ENCODE measurements around the gene AJM1. TPM values are rescaled to one million over a fixed set of nuclear protein-coding genes. Genes with fewer than 3 reads are reported as not detected.

AJM1 gene
- total RNA-seq, 6 donors from 2014 or later = 1.4 to 7.3 (median 3.0) TPM

DNA sequence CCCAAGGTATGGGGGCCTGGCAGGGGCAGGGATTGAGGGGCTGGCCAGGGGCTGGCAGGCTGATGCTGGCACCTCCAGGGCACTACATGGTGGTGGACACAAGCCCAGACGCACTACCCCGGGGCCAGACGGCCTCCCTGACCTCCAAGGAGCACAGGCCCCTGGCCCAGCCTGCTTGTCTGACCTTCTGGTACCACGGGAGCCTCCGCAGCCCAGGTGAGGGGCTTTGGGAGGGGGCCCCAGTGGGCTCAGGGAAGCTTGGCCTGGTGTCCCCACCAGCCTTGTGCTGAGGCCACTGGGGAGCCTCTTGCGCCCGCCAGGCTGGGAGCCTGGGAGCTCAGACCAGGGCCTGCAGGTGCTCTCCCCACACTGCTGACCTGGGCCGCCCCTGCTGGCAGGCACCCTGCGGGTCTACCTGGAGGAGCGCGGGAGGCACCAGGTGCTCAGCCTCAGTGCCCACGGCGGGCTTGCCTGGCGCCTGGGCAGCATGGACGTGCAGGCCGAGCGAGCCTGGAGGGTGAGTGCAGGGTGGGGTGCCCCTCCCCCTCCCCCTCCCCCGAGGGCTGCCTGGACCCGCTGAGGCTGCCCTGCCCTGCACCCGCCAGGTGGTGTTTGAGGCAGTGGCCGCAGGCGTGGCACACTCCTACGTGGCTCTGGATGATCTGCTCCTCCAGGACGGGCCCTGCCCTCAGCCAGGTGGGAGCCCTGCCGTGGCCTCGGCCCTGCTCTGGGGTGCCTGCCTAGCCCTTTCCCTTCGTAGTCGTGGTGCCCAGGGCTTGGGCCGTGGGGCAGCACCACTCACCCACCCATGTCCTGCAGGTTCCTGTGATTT, 15.5 kb downstream of the AJM1 start:
- H3K9me3 ChIP-seq = no peaks in the 10 kb centered on the region
- no peak for TF ChIP-seq POLR2A (IDR thresholded peaks at IDR 0.05)
- no peak for TF ChIP-seq POLR2AphosphoS5 (IDR thresholded peaks at IDR 0.05)
- no peak for TF ChIP-seq EP300 (IDR thresholded peaks at IDR 0.05)
- TF ChIP-seq, protein P1, sequence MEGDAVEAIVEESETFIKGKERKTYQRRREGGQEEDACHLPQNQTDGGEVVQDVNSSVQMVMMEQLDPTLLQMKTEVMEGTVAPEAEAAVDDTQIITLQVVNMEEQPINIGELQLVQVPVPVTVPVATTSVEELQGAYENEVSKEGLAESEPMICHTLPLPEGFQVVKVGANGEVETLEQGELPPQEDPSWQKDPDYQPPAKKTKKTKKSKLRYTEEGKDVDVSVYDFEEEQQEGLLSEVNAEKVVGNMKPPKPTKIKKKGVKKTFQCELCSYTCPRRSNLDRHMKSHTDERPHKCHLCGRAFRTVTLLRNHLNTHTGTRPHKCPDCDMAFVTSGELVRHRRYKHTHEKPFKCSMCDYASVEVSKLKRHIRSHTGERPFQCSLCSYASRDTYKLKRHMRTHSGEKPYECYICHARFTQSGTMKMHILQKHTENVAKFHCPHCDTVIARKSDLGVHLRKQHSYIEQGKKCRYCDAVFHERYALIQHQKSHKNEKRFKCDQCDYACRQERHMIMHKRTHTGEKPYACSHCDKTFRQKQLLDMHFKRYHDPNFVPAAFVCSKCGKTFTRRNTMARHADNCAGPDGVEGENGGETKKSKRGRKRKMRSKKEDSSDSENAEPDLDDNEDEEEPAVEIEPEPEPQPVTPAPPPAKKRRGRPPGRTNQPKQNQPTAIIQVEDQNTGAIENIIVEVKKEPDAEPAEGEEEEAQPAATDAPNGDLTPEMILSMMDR (IDR thresholded peaks at IDR 0.05) = no peak
- H3K4me1 ChIP-seq = peaks cover 0 to 19% (median 7%) of the 10 kb centered on the region in 4 donors
- no peak overlapping the region for H3K4me3 ChIP-seq
- H3K36me3 ChIP-seq = peaks cover 4 to 28% (median 23%) of the 10 kb centered on the region in 4 donors
- peak in 1 of 2 donors; percentile 5 for ATAC-seq (ENCODE audit: low FRiP score in 2 of 2)
- no peaks in the 10 kb centered on the region for H3K27me3 ChIP-seq
- no peak overlapping the region for H3K27ac ChIP-seq
- peak in 1 of 2 donors; percentile 77 for DNase-seq
- WGBS, 2 donors = 66 to 90% methylated on average over 7 to 8 of the region's 29 CpGs

DNA sequence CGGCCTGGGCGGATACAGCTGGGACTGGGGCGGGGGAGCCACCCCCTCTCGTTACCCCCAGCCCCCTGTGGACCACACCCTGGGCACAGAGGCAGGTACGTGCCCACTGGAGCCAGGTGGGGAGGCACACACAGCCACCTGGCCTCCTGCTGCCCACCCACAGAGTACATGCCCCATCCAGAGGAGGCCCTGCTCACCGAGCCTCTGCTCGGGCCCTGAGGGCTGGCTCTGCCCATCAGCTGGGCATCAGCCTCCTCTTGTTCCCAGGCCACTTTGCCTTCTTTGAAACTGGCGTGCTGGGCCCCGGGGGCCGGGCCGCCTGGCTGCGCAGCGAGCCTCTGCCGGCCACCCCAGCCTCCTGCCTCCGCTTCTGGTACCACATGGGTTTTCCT, 16.2 kb downstream of the AJM1 start:
- H3K4me3 ChIP-seq = no peak overlapping the region
- no peak overlapping the region for H3K27ac ChIP-seq
- ATAC-seq (ENCODE audit: low FRiP score in 2 of 2) (no peak), DNase-seq (peak in 1 of 2 donors; percentile 80)
- no peaks in the 10 kb centered on the region for H3K27me3 ChIP-seq
- 91 to 92% methylated on average over 13 to 15 of the region's 15 CpGs for whole genome bisulfite sequencing, 2 donors
- TF ChIP-seq POLR2AphosphoS5 (IDR thresholded peaks at IDR 0.05) (no peak), EP300 (IDR thresholded peaks at IDR 0.05) (no peak), POLR2A (IDR thresholded peaks at IDR 0.05) (no peak)
- TF ChIP-seq, protein P1 (IDR thresholded peaks at IDR 0.05) = no peak
- H3K4me1 ChIP-seq = peaks cover 0 to 19% (median 7%) of the 10 kb centered on the region in 4 donors
- H3K36me3 ChIP-seq = peaks cover 8 to 34% (median 29%) of the 10 kb centered on the region in 4 donors
- no peaks in the 10 kb centered on the region for H3K9me3 ChIP-seq

GRCh38 chr9:136858844-136859757, 16.8 kb downstream of the AJM1 start:
- peak overlapping the region in 1 of 4 donors; percentile 54 for H3K27ac ChIP-seq
- H3K4me3 ChIP-seq = no peak overlapping the region
- no peaks in the 10 kb centered on the region for H3K27me3 ChIP-seq
- TF ChIP-seq, protein P1 (IDR thresholded peaks at IDR 0.05) = no peak
- no peak for TF ChIP-seq EP300 (IDR thresholded peaks at IDR 0.05)
- no peak for TF ChIP-seq POLR2AphosphoS5 (IDR thresholded peaks at IDR 0.05)
- TF ChIP-seq POLR2A (IDR thresholded peaks at IDR 0.05) = no peak
- H3K36me3 ChIP-seq = peaks cover 11 to 39% (median 33%) of the 10 kb centered on the region in 4 donors
- 65 to 66% methylated on average over 11 to 13 of the region's 20 CpGs for WGBS, 2 donors
- H3K4me1 ChIP-seq = peaks cover 0 to 24% (median 7%) of the 10 kb centered on the region in 4 donors
- ATAC-seq (ENCODE audit: low FRiP score in 2 of 2) = peak; percentile 11 to 23
- no peaks in the 10 kb centered on the region for H3K9me3 ChIP-seq
- peak; percentile 60 to 90 for DNase-seq

GRCh38 chr9:136860529-136860928, 18.3 kb downstream of the AJM1 start:
- no peak overlapping the region for H3K27ac ChIP-seq
- peak in 1 of 2 donors; percentile 35 for DNase-seq

More at GRCh38 chr9:136860529-136860928, 18.3 kb downstream of the AJM1 start:
- no peaks in the 10 kb centered on the region for H3K27me3 ChIP-seq
- H3K9me3 ChIP-seq = no peaks in the 10 kb centered on the region
- TF ChIP-seq EP300 (IDR thresholded peaks at IDR 0.05) (no peak), POLR2AphosphoS5 (IDR thresholded peaks at IDR 0.05) (no peak), POLR2A (IDR thresholded peaks at IDR 0.05) (no peak)
- TF ChIP-seq, protein P1 (IDR thresholded peaks at IDR 0.05) = no peak
- H3K36me3 ChIP-seq = peaks cover 11 to 39% (median 33%) of the 10 kb centered on the region in 4 donors
- no peak overlapping the region for H3K4me3 ChIP-seq
- WGBS, 2 donors = 86 to 89% methylated on average over 7 to 9 of the region's 9 CpGs
- no peak for ATAC-seq (ENCODE audit: low FRiP score in 2 of 2)
- H3K4me1 ChIP-seq = peaks cover 14 to 35% (median 17%) of the 10 kb centered on the region in 4 donors

Data from upper lobe of left lung (tissue), 6 donors.